ENCODE results near the gene CTNNA2. TPM values are rescaled to one million over a fixed set of nuclear protein-coding genes. Genes with fewer than 3 reads are reported as not detected.

The CTNNA2 gene
- total RNA-seq, 5 donors from 2014 or later (not counting 1 experiment from before 2014, with no cell fraction given), result not detected

GRCh38 chr2:80642465-80642864 lies 1129.6 kb downstream of the CTNNA2 start:
- H3K4me1 ChIP-seq (ENCODE audit: control insufficient read depth in 1 of 2, extremely low read depth in 1 of 2, insufficient read depth in 2 of 2, low read length in 2 of 2), result no peaks in the 10 kb centered on the region
- no peak for DNase-seq
- H3K36me3 Mint-ChIP-seq, result no peaks in the 10 kb centered on the region
- ATAC-seq (replicated peaks in 1 of 4), result no peak
- H3K27me3 Mint-ChIP-seq, result no peaks in the 10 kb centered on the region
- no peaks in the 10 kb centered on the region for H3K27me3 ChIP-seq (replicated peaks in 1 of 2; ENCODE audit: control insufficient read depth in 2 of 2, extremely low read depth in 1 of 2, insufficient read depth in 2 of 2, low read length in 1 of 2)
- H3K4me3 ChIP-seq (ENCODE audit: control insufficient read depth in 1 of 2, extremely low read depth in 1 of 2, low read length in 1 of 2), result no peak overlapping the region
- peaks cover 16 to 30% (median 17%) of the 10 kb centered on the region in 3 donors for H3K9me3 Mint-ChIP-seq
- ChIA-PET POLR2A (interaction anchor here in 1 of 2 donors (0.6 kb wide), 1 partner anchor 1051 kb away, joined by 3 read pairs; no protein-coding TSS in a partner anchor), CTCF (no interaction called here)
- H3K36me3 ChIP-seq (ENCODE audit: control insufficient read depth in 2 of 2, extremely low read depth in 1 of 2, insufficient read depth in 1 of 2, low read length in 1 of 2), result no peaks in the 10 kb centered on the region
- H3K9me3 ChIP-seq, result peaks cover 2% of the 10 kb centered on the region
- H3K4me3 Mint-ChIP-seq, result no peak overlapping the region
- WGBS (ENCODE audit: insufficient coverage), result 78% methylated on average over 1 of the region's 2 CpGs
- no peak overlapping the region for H3K27ac ChIP-seq (ENCODE audit: low read length)
- H3K27ac Mint-ChIP-seq, result no peak overlapping the region
- no peaks in the 10 kb centered on the region for H3K4me1 Mint-ChIP-seq

GRCh38 chr2:80643598-80643997 lies 1130.7 kb downstream of the CTNNA2 start:
- no peaks in the 10 kb centered on the region for H3K4me1 Mint-ChIP-seq
- peaks cover 11 to 25% (median 15%) of the 10 kb centered on the region in 3 donors for H3K9me3 Mint-ChIP-seq
- no peak overlapping the region for H3K4me3 ChIP-seq (ENCODE audit: control insufficient read depth in 1 of 2, extremely low read depth in 1 of 2, low read length in 1 of 2)
- no peaks in the 10 kb centered on the region for H3K36me3 ChIP-seq (ENCODE audit: control insufficient read depth in 2 of 2, extremely low read depth in 1 of 2, insufficient read depth in 1 of 2, low read length in 1 of 2)
- no peak overlapping the region for H3K27ac Mint-ChIP-seq
- ChIA-PET POLR2A (no interaction called here), CTCF (no interaction called here)
- H3K9me3 ChIP-seq, result peaks cover 2% of the 10 kb centered on the region
- no peaks in the 10 kb centered on the region for H3K27me3 Mint-ChIP-seq
- DNase-seq (no peak), ATAC-seq (replicated peaks in 1 of 4) (no peak)
- H3K4me1 ChIP-seq (ENCODE audit: control insufficient read depth in 1 of 2, extremely low read depth in 1 of 2, insufficient read depth in 2 of 2, low read length in 2 of 2), result no peaks in the 10 kb centered on the region
- H3K36me3 Mint-ChIP-seq, result no peaks in the 10 kb centered on the region
- H3K27ac ChIP-seq (ENCODE audit: low read length), result no peak overlapping the region
- H3K4me3 Mint-ChIP-seq, result no peak overlapping the region
- no peaks in the 10 kb centered on the region for H3K27me3 ChIP-seq (replicated peaks in 1 of 2; ENCODE audit: control insufficient read depth in 2 of 2, extremely low read depth in 1 of 2, insufficient read depth in 2 of 2, low read length in 1 of 2)

- Histone ChIP-seq H3K27me3 (replicated peaks in 1 of 2; ENCODE audit: control insufficient read depth in 2 of 2, extremely low read depth in 1 of 2, insufficient read depth in 2 of 2, low read length in 1 of 2) (no peaks in the 10 kb centered on the region), H3K27ac (ENCODE audit: low read length) (no peak overlapping the region), H3K9me3 (peaks cover 2% of the 10 kb centered on the region), H3K4me3 (ENCODE audit: control insufficient read depth in 1 of 2, extremely low read depth in 1 of 2, low read length in 1 of 2) (no peak overlapping the region), H3K36me3 (ENCODE audit: control insufficient read depth in 2 of 2, extremely low read depth in 1 of 2, insufficient read depth in 1 of 2, low read length in 1 of 2) (no peaks in the 10 kb centered on the region), H3K4me1 (ENCODE audit: control insufficient read depth in 1 of 2, extremely low read depth in 1 of 2, insufficient read depth in 2 of 2, low read length in 2 of 2) (no peaks in the 10 kb centered on the region)
- DNase-seq (no peak), ATAC-seq (replicated peaks in 1 of 4) (no peak)
- H3K27ac Mint-ChIP-seq, result no peak overlapping the region
- CTCF ChIA-PET, result no interaction called here
- no peaks in the 10 kb centered on the region for H3K27me3 Mint-ChIP-seq
- no peak overlapping the region for H3K4me3 Mint-ChIP-seq
- no CpG with 5 or more reads among the region's 1 CpG for WGBS (ENCODE audit: insufficient coverage)
- H3K9me3 Mint-ChIP-seq, result peaks cover 23 to 50% (median 30%) of the 10 kb centered on the region in 3 donors
- no peaks in the 10 kb centered on the region for H3K4me1 Mint-ChIP-seq
- H3K36me3 Mint-ChIP-seq, result no peaks in the 10 kb centered on the region
- POLR2A ChIA-PET, result no interaction called here
Observed at GRCh38 chr2:80651435-80651834, 1138.6 kb downstream of the CTNNA2 start.

- Histone ChIP-seq H3K27ac (ENCODE audit: low read length) (no peak overlapping the region), H3K4me3 (ENCODE audit: control insufficient read depth in 1 of 2, extremely low read depth in 1 of 2, low read length in 1 of 2) (no peak overlapping the region), H3K9me3 (peaks cover 2% of the 10 kb centered on the region), H3K36me3 (ENCODE audit: control insufficient read depth in 2 of 2, extremely low read depth in 1 of 2, insufficient read depth in 1 of 2, low read length in 1 of 2) (no peaks in the 10 kb centered on the region), H3K4me1 (ENCODE audit: control insufficient read depth in 1 of 2, extremely low read depth in 1 of 2, insufficient read depth in 2 of 2, low read length in 2 of 2) (no peaks in the 10 kb centered on the region), H3K27me3 (replicated peaks in 1 of 2; ENCODE audit: control insufficient read depth in 2 of 2, extremely low read depth in 1 of 2, insufficient read depth in 2 of 2, low read length in 1 of 2) (no peaks in the 10 kb centered on the region)
- Mint-ChIP-seq H3K4me1 (no peaks in the 10 kb centered on the region), H3K9me3 (peaks cover 27 to 55% (median 37%) of the 10 kb centered on the region in 3 donors), H3K4me3 (no peak overlapping the region), H3K36me3 (no peaks in the 10 kb centered on the region), H3K27me3 (no peaks in the 10 kb centered on the region), H3K27ac (no peak overlapping the region)
- CTCF ChIA-PET, result no interaction called here
- WGBS (ENCODE audit: insufficient coverage), result no CpG with 5 or more reads among the region's 1 CpG
- POLR2A ChIA-PET, result no interaction called here
- DNase-seq (no peak), ATAC-seq (replicated peaks in 1 of 4) (no peak)
Observed at GRCh38 chr2:80655265-80655664, 1142.4 kb downstream of the CTNNA2 start.

GRCh38 chr2:80670763-80671162 lies 1157.9 kb downstream of the CTNNA2 start:
- no peaks in the 10 kb centered on the region for H3K9me3 ChIP-seq
- no peak overlapping the region for H3K27ac ChIP-seq (ENCODE audit: low read length)
- Mint-ChIP-seq H3K9me3 (peaks cover 8 to 24% (median 12%) of the 10 kb centered on the region in 3 donors), H3K4me1 (no peaks in the 10 kb centered on the region), H3K27me3 (no peaks in the 10 kb centered on the region), H3K36me3 (no peaks in the 10 kb centered on the region), H3K27ac (no peak overlapping the region), H3K4me3 (no peak overlapping the region)
- H3K36me3 ChIP-seq (ENCODE audit: control insufficient read depth in 2 of 2, extremely low read depth in 1 of 2, insufficient read depth in 1 of 2, low read length in 1 of 2), result no peaks in the 10 kb centered on the region
- ATAC-seq (replicated peaks in 1 of 4), result no peak
- no peaks in the 10 kb centered on the region for H3K4me1 ChIP-seq (ENCODE audit: control insufficient read depth in 1 of 2, extremely low read depth in 1 of 2, insufficient read depth in 2 of 2, low read length in 2 of 2)
- no peak for DNase-seq
- 60% methylated on average over 1 of the region's 4 CpGs for WGBS (ENCODE audit: insufficient coverage)
- H3K27me3 ChIP-seq (replicated peaks in 1 of 2; ENCODE audit: control insufficient read depth in 2 of 2, extremely low read depth in 1 of 2, insufficient read depth in 2 of 2, low read length in 1 of 2), result no peaks in the 10 kb centered on the region
- H3K4me3 ChIP-seq (ENCODE audit: control insufficient read depth in 1 of 2, extremely low read depth in 1 of 2, low read length in 1 of 2), result no peak overlapping the region
- POLR2A ChIA-PET, result no interaction called here
- CTCF ChIA-PET, result no interaction called here

GRCh38 chr2:80687524-80687923 lies 1174.7 kb downstream of the CTNNA2 start:
- Mint-ChIP-seq H3K4me3 (no peak overlapping the region), H3K27ac (no peak overlapping the region), H3K27me3 (no peaks in the 10 kb centered on the region), H3K9me3 (peaks cover 8 to 13% (median 10%) of the 10 kb centered on the region in 3 donors), H3K36me3 (no peaks in the 10 kb centered on the region), H3K4me1 (no peaks in the 10 kb centered on the region)
- H3K4me3 ChIP-seq (ENCODE audit: control insufficient read depth in 1 of 2, extremely low read depth in 1 of 2, low read length in 1 of 2), result no peak overlapping the region
- POLR2A ChIA-PET, result no interaction called here
- CTCF ChIA-PET, result no interaction called here
- ATAC-seq (replicated peaks in 1 of 4) (no peak), DNase-seq (no peak)
- H3K36me3 ChIP-seq (ENCODE audit: control insufficient read depth in 2 of 2, extremely low read depth in 1 of 2, insufficient read depth in 1 of 2, low read length in 1 of 2), result no peaks in the 10 kb centered on the region
- H3K4me1 ChIP-seq (ENCODE audit: control insufficient read depth in 1 of 2, extremely low read depth in 1 of 2, insufficient read depth in 2 of 2, low read length in 2 of 2), result no peaks in the 10 kb centered on the region
- H3K27ac ChIP-seq (ENCODE audit: low read length), result no peak overlapping the region
- no peaks in the 10 kb centered on the region for H3K9me3 ChIP-seq
- no peaks in the 10 kb centered on the region for H3K27me3 ChIP-seq (replicated peaks in 1 of 2; ENCODE audit: control insufficient read depth in 2 of 2, extremely low read depth in 1 of 2, insufficient read depth in 2 of 2, low read length in 1 of 2)

GRCh38 chr2:80689106-80689505 lies 1176.3 kb downstream of the CTNNA2 start:
- no peak for DNase-seq
- H3K4me1 ChIP-seq (ENCODE audit: control insufficient read depth in 1 of 2, extremely low read depth in 1 of 2, insufficient read depth in 2 of 2, low read length in 2 of 2), result no peaks in the 10 kb centered on the region
- H3K4me1 Mint-ChIP-seq, result no peaks in the 10 kb centered on the region
- H3K4me3 ChIP-seq (ENCODE audit: control insufficient read depth in 1 of 2, extremely low read depth in 1 of 2, low read length in 1 of 2), result no peak overlapping the region
- H3K9me3 ChIP-seq, result peaks cover 2% of the 10 kb centered on the region
- CTCF ChIA-PET, result no interaction called here
- H3K27me3 Mint-ChIP-seq, result no peaks in the 10 kb centered on the region
- WGBS (ENCODE audit: insufficient coverage), result no CpG with 5 or more reads among the region's 1 CpG
- H3K27me3 ChIP-seq (replicated peaks in 1 of 2; ENCODE audit: control insufficient read depth in 2 of 2, extremely low read depth in 1 of 2, insufficient read depth in 2 of 2, low read length in 1 of 2), result no peaks in the 10 kb centered on the region
- no peaks in the 10 kb centered on the region for H3K36me3 Mint-ChIP-seq
- no peak for ATAC-seq (replicated peaks in 1 of 4)
- H3K4me3 Mint-ChIP-seq, result no peak overlapping the region
- no peaks in the 10 kb centered on the region for H3K36me3 ChIP-seq (ENCODE audit: control insufficient read depth in 2 of 2, extremely low read depth in 1 of 2, insufficient read depth in 1 of 2, low read length in 1 of 2)
- H3K27ac Mint-ChIP-seq, result no peak overlapping the region
- H3K27ac ChIP-seq (ENCODE audit: low read length), result no peak overlapping the region
- POLR2A ChIA-PET, result no interaction called here
- H3K9me3 Mint-ChIP-seq, result peaks cover 17 to 21% (median 18%) of the 10 kb centered on the region in 3 donors
